IPS-NIHi11 (cell line): ENCODE results near the gene FAM170B.

Experiments
- DNase-seq: peaks from one replicate; pipeline ENCODE4 v3.0.0; 2012; ENCODE audit warnings: mixed read lengths, low spot score

FAM170B gene

GRCh38 chr10:49133706-49134248 is at the start of gene FAM170B:
Gene FAM170B, minus strand, starts transcription at chr10:49134021. Its CDS starts 103 bp downstream, at chr10:49133918.
- DNase-seq = no peak

- no peak for DNase-seq
Observed at GRCh38 chr10:49182776-49183175, 49.0 kb upstream of the FAM170B start.

- no peak for DNase-seq
Observed at GRCh38 chr10:49180444-49180860, 46.6 kb upstream of the FAM170B start.

- DNase-seq = no peak
Observed at GRCh38 chr10:49179699-49180443, 46.0 kb upstream of the FAM170B start.

- DNase-seq = no peak
Observed at GRCh38 chr10:49178489-49179471, 45.0 kb upstream of the FAM170B start.

GRCh38 chr10:49177391-49178355 is 43.9 kb upstream of the FAM170B start:
- DNase-seq = no peak

- no peak for DNase-seq
Observed at GRCh38 chr10:49176310-49177268, 42.8 kb upstream of the FAM170B start.

- DNase-seq = no peak
Observed at GRCh38 chr10:49175587-49176309, 41.9 kb upstream of the FAM170B start.

GRCh38 chr10:49174926-49175500 is 41.2 kb upstream of the FAM170B start:
- DNase-seq = no peak

- DNase-seq = no peak
Observed at GRCh38 chr10:49174261-49174925, 40.6 kb upstream of the FAM170B start.

- no peak for DNase-seq
Observed at GRCh38 chr10:49173853-49174252, 40.0 kb upstream of the FAM170B start.

GRCh38 chr10:49173201-49173772 is 39.5 kb upstream of the FAM170B start:
- DNase-seq = no peak

GRCh38 chr10:49172777-49173132 is 38.9 kb upstream of the FAM170B start:
- no peak for DNase-seq

GRCh38 chr10:49172061-49172776 is 38.4 kb upstream of the FAM170B start:
- no peak for DNase-seq

GRCh38 chr10:49171326-49172060 is 37.7 kb upstream of the FAM170B start:
- DNase-seq = no peak

- DNase-seq = no peak
Observed at GRCh38 chr10:49170632-49171325, 37.0 kb upstream of the FAM170B start.
